HCT116 (cell line): ENCODE measurements around the gene ESPNL.

Source experiments
- CTCF ChIP-seq, 3 experiments: fragments of 200-600 bp in 1 of 3; sonication (generic) in 1 of 3; IDR thresholded peaks in 2 of 3; conservative IDR thresholded peaks in 1 of 3; 2 replicates each; pipeline ENCODE4 v1.5.1; 2012 to 2017; ENCODE audit warnings: low read depth in 2 of 3, low read length in 2 of 3, antibody characterized with exemption in 1 of 3, borderline replicate concordance in 1 of 3, control low read depth in 1 of 3, mild to moderate bottlenecking in 1 of 3, mixed read lengths in 1 of 3, mixed run types in 1 of 3, moderate library complexity in 1 of 3; ENCODE audit not compliant: insufficient read depth in 1 of 3
- EZH2 ChIP-seq: fragments of 200-600 bp; sonication (generic); IDR thresholded peaks from 2 replicates; pipeline ENCODE4 v1.6.1; 2017; ENCODE audit warnings: antibody characterized with exemption, mixed run types
- FOSL1 ChIP-seq: IDR thresholded peaks from 2 replicates; pipeline ENCODE4 v1.6.1; 2012; ENCODE audit warnings: low read depth
- JUND ChIP-seq: IDR thresholded peaks from 2 replicates; pipeline ENCODE4 v1.6.1; 2012
- POLR2A ChIP-seq: IDR thresholded peaks from 2 replicates; pipeline ENCODE4 v1.7.0; 2011; ENCODE audit warnings: borderline replicate concordance; ENCODE audit not compliant: insufficient read depth, insufficient read length; ENCODE audit errors: extremely low read depth
- POLR2AphosphoS5 ChIP-seq: IDR thresholded peaks from 2 replicates; pipeline ENCODE4 v1.6.1; 2011; ENCODE audit warnings: mild to moderate bottlenecking, low read depth, low read length, moderate library complexity
- RAD21 ChIP-seq: IDR thresholded peaks from 2 replicates; pipeline ENCODE4 v1.6.1; 2012; ENCODE audit warnings: low read depth, mild to moderate bottlenecking

- TF ChIP-seq POLR2A (no peak), FOSL1 (no peak), EZH2 (no peak), RAD21 (no peak), JUND (no peak), CTCF (IDR thresholded peaks at IDR 0.05 in 2 of 3, conservative IDR thresholded peaks at IDR 0.05 in 1 of 3; ENCODE audit: borderline replicate concordance in 1 of 3, insufficient read depth in 1 of 3, low read depth in 2 of 3, low read length in 2 of 3) (no peak), POLR2AphosphoS5 (no peak)
Measured at GRCh38 chr2:238176613-238177012, 76.5 kb downstream of the ESPNL start.
